NCI-H146 (cell line): Measurements from ENCODE around the gene CTU2.

Experiments used
- DNase-seq: peaks from one replicate; lab custom pipeline; 2025; lab: John Stamatoyannopoulos, UW

The CTU2 gene

DNA sequence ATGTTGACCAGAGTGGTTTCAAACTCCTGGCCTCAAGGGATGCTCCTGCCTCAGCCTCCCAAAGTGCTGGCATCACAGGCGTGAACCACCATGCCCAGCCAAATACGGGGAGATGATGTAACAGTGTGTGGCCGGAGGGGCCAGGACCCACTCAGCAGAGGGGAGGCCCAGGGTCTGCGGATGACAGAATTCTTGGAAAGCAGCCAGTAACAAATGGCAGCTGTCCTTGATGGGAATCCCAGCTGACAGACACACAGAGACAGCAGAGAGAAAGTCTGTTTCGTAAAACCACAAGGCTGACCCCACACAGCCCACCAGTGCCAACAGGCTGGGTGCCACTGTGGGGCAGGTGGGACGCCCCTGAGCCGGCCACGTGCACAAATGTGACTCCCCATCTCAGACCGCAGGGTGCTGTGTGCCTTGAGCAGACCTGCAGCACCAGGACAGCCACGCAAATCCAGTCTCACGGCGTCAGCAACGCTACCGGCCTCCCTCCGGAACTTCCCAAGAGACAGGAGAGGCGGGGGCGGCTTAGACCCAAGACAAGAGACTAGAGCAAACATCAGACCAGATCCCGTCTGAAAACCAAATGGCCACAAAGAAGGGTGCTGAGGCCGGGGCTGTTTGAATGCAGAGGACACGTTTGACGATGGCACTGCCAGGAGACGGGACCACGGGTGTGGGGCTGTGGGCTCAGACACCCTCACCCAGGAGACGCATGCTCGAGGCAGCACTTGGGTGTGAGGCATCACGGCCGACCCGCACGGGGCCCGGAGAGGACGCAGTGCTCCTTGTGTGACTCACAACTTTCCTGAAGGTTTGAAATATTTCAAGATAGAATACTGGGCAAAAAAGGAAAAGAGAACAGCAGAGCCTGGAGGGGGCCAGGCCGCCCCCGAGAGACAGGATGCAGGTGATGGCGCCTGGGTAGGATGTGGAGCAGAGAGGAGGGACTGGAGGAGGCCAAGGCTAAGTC, 24.6 kb downstream of the CTU2 start:
- DNase-seq: no peak

- DNase-seq: no peak
Measured at GRCh38 chr16:88731699-88732098, 25.4 kb downstream of the CTU2 start.

GRCh38 chr16:88732172-88732960, 26.1 kb downstream of the CTU2 start:
- no peak for DNase-seq

DNA sequence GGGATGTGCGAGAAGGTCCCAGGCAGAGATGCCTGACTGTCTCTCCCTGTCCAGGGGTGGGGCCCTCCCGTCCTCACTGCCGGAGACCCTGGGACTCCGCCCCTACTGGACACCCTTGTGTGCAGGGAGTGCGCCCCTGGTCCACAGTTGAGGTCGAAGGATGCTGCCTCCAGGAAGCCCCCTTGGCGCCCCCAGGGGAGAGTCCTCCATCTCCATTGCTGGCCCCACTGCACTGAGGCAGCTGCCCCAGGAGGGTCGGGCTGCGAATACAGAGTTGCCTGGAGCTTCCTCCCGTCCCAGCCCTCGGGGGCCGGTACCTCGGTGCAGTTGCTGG, 26.6 kb downstream of the CTU2 start:
- no peak for DNase-seq

DNA sequence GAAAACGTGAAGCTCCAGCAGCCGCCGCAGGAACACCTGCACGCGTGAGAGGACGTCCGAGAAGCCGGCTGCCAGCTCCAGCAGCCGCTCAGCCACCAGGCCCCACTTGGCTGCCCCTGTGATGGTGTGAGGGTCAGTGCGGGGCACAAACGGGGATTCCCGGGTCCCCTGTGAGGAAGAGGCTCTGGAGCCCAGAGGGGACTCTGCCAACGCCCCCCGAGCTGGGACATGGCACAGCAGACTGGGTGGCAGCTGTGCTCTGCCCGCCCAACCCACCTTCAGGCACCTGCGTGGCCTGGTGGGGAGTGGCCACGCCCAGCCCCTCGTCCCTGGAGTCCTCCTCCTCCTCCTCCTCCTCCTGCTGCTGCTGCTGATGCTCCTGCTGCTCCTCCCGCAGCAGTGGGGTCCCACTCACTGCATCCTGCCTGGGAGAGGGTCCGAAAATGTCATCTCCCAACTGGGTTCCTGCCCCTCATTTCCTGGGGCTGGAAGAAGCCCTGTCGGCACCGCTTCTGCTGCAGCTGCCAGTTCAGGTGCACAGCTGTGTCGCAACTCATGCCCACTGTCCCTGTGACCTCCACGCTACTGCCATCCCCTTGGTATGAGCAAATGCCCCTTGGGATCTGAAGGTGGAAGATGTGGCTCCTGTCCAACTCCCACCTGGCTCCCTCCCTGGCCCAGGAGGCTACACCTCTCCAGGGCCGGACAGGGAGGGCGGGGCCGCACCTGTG, 27.5 kb downstream of the CTU2 start:
- no peak for DNase-seq

DNA sequence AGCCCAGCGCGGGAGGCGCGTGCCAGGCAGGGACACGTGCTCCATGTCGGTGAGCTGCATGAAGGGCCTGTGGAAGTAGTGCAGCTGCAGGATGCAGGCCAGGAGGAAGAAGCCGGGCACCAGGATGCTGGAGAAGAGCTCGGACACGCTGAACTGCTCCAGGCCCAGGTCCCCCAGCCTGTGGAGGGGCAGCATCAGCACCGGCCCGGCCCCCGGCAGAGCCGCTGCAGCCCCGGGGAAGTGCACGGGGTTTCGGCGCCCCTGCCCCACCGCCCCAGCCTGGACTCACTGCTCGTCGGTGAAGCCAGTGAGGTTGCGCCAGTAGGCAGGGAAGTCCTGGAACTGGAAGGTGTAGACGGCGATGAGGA, 28.0 kb downstream of the CTU2 start:
- no peak for DNase-seq

DNA sequence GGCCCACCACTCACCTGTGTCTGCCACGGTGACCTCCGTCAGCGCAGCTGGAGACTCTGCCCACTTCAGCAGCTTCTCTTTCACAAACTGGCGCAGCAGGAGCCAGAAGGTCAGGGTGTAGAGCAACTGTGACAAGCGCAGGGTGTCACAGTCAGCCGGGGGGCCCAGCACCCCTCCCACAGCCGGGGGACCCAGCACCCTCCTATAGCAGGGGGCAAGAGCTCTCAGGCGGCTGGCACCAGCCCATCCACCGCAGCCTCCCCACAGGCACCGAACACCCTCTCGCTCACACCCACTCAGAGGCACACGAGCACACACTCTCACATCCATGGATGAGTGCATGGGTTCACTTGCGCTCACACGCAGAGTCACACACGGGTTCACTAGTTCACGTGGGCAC, 28.8 kb downstream of the CTU2 start:
- DNase-seq: no peak

GRCh38 chr16:88735616-88736015, 29.3 kb downstream of the CTU2 start:
- no peak for DNase-seq

DNA sequence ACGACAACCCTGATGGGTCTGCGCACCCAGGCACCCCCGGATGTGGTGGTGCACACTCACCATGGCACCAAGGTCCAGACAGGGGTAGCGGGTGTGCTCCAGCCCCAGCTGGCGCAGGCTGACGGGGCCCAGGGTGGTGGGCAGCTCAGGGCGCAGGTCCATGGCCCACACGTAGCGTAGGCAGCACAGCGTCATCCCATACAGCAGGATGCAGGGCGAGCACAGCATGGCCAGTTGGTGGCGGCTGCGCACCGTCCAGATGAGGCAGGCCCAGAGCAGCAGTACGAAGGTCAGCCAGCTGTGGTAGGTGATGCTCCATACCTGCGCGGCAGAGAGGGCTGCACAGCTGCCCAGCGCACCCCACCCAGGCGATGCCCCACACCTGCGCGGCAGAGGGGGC, 29.8 kb downstream of the CTU2 start:
- peak; percentile 16 for DNase-seq

DNA sequence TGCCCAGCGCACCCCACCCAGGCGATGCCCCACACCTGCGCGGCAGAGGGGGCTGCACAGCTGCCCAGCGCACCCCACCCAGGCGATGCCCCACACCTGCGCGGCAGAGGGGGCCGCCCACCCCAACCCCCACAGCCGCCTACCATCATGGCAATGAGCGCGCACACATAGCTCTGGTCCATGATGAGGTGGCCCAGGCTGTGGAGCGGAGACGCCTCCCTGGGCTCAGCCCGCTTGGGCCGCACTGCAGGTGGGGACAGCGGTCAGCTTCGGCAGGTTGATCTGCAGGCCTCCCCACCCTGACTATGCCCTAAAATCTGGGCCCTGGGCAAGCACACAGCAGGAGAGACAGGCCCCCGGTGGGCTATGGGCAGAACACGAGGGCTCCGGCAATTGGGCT, 30.2 kb downstream of the CTU2 start:
- no peak for DNase-seq

- peak; percentile 29 for DNase-seq
Measured at GRCh38 chr16:88737298-88738150, 31.2 kb downstream of the CTU2 start.

DNA sequence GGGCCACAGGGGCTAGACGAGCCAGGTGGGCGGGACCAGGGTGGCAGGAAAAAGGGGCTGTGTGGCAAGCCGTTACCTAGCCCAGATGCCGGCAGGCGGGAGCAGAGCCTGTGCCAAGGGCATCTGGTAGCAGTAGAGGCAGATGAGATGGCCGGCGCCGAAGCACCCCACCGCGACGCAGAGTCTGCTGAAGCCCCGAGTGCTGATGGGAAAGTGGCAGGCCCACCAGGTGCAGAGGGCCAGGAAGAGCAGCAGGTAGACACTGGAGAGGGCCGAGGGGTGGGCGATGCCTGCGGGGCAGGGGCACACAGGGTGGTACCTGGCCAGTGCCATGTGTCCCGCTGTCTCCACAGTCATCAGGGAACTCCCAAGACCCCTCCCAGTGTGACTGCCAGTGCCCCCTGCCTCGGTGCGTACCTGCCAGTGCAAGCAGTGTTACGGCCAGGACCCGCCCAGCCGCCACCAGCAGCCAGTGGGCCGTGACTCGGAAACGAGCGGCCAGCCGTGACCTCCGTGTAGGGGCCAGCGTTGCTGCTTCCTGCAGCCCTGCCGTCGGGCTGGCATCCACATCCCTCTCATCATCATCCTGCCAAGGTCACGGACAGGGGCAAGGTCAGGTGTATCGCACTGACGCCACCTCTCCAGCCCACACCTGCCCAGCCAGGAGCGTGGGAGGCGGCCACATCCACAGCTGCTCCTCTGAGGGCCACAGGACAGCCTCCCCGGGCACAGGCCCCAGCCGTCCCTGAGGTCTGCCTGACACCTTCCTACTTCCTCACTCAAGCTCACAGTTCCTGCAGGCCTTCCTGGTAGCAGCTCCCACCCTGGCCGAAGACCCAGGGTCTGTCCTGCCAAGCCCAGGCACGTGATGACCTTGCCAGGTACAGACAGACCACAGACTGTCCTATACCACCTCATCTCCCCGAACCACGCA, 32.1 kb downstream of the CTU2 start:
- DNase-seq: no peak

GRCh38 chr16:88739139-88739976, 33.1 kb downstream of the CTU2 start:
- DNase-seq: no peak

- no peak for DNase-seq
Measured at GRCh38 chr16:88739977-88740726, 33.8 kb downstream of the CTU2 start.

DNA sequence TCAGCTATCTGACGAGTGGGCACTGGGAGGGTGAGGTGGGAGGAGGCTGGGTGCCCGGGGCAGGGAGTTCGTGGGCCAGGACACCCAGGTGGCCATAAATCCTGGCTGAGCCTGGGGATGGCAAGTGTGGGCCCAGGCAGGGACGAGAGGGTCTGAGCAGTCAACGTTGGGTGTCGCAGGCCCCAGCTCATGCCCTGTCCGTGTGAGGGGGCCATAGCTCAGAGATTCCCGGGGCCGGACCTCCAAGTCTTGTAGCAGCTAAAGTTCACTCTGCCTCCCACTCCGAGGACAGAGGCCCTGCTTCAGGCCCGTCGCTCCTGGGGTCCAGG, 34.4 kb downstream of the CTU2 start:
- no peak for DNase-seq

GRCh38 chr16:88741368-88741767, 35.1 kb downstream of the CTU2 start:
- no peak for DNase-seq

DNA sequence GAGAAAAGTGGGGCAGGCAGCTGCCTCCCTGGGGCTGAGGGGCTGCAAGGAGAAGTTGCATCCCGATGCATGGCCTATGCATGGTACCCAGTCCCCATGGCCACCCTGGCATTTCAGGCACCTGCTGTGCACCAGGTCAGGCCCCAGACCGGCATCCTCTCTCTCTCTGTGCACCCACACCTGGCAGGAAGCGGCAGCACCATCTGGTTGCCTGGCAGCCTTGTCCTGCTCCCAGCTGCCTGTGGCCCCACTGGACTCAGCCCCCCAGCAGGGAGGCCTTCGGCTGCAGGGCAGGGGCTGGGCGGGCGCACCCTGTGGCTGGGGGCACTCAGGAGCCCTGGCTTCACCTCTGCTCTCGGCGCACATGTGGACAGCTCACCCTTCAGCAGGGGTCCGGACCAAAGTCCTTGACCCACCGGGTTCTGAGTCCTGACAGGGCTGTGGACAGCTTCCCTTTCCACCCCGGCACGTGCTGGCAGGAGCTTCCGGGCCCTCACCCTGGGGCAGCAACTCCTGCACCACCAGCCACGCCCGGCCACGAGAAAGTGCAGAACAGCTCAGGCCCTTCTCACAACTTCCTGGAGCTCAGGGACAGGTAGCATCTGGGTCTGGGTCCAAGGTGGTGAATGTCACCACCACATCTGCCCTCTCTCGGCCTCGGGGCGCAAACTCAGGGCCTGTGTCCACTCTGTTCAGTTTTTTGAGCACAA, 36.7 kb downstream of the CTU2 start:
- DNase-seq: no peak
